Measurements from ENCODE around the gene RTN4R. TPM values are rescaled to one million over a fixed set of nuclear protein-coding genes. Genes with fewer than 3 reads are reported as not detected.
"Not testable (repeated sequence)": the region's sequence is repeated elsewhere in the genome, so short reads cannot be mapped to it uniquely, and the experiment has no call there.

The RTN4R gene
- total RNA-seq, 1 experiment from 2014 or later, result 9.6 TPM

GRCh38 chr22:20272700-20273099 is 4.6 kb upstream of the RTN4R start:
- intact Hi-C loops (cut with micrococcal nuclease; ENCODE audit: unreplicated experiment), result no loop called here
- no TSS peak for BruUV-seq (replicated peaks)
- no peaks in the 10 kb centered on the region for H3K36me3 ChIP-seq (ENCODE audit: insufficient read depth, low read length, poor library complexity, severe bottlenecking)
- H3K4me3 ChIP-seq (ENCODE audit: low read depth, low read length, poor library complexity, severe bottlenecking), result no peak overlapping the region
- POLR2A ChIA-PET (ENCODE audit: low non-redundant PET), result no interaction called here
- DNase-seq (ENCODE audit: low spot score), result no peak
- CTCF ChIA-PET, result no interaction called here
- no peaks in the 10 kb centered on the region for H3K27me3 ChIP-seq (replicated peaks; ENCODE audit: insufficient read depth, low read depth, low read length, poor library complexity)
- H3K4me1 ChIP-seq (ENCODE audit: insufficient read depth, low read length, poor library complexity, severe bottlenecking), result no peaks in the 10 kb centered on the region
- no peaks in the 10 kb centered on the region for H3K9me3 ChIP-seq (ENCODE audit: low read depth, low read length, poor library complexity, severe bottlenecking)
- H3K27ac ChIP-seq (ENCODE audit: low read depth, low read length, poor library complexity, severe bottlenecking), result no peak overlapping the region
- TF ChIP-seq EZH2 (IDR thresholded peaks at IDR 0.05; ENCODE audit: borderline replicate concordance, low read depth, low read length, poor library complexity, severe bottlenecking) (no peak), CTCF (conservative IDR thresholded peaks at IDR 0.05; ENCODE audit: low read depth, low read length) (no peak)

DNA sequence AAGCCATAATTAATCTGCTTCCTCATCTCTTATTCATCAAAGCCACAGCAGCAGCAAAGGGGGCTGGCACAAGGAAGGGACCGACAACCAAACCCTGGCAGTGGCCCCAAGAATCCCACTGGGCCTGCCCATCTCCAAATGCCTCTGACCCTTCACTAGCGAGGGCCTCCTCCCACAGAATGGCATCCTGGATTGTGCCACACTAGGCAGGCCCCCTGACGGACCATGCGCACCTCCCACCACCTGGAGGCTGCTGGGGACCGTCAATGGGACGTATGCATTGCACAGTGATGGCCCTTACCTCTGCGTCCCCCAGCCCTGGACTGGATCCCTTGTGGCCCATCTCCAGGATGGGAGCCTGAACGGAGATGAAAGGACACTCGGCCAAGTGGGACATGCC is 4.1 kb upstream of the RTN4R start:
- POLR2A ChIA-PET (ENCODE audit: low non-redundant PET), result no interaction called here
- Histone ChIP-seq H3K27me3 (replicated peaks; ENCODE audit: insufficient read depth, low read depth, low read length, poor library complexity) (no peaks in the 10 kb centered on the region), H3K4me3 (ENCODE audit: low read depth, low read length, poor library complexity, severe bottlenecking) (no peak overlapping the region), H3K36me3 (ENCODE audit: insufficient read depth, low read length, poor library complexity, severe bottlenecking) (no peaks in the 10 kb centered on the region), H3K4me1 (ENCODE audit: insufficient read depth, low read length, poor library complexity, severe bottlenecking) (peaks cover 4% of the 10 kb centered on the region), H3K27ac (ENCODE audit: low read depth, low read length, poor library complexity, severe bottlenecking) (no peak overlapping the region), H3K9me3 (ENCODE audit: low read depth, low read length, poor library complexity, severe bottlenecking) (no peaks in the 10 kb centered on the region)
- CTCF ChIA-PET, result no interaction called here
- intact Hi-C loops (cut with micrococcal nuclease; ENCODE audit: unreplicated experiment), result no loop called here
- DNase-seq (ENCODE audit: low spot score), result no peak
- no TSS peak for BruUV-seq (replicated peaks)
- no peak for TF ChIP-seq EZH2 (IDR thresholded peaks at IDR 0.05; ENCODE audit: borderline replicate concordance, low read depth, low read length, poor library complexity, severe bottlenecking)
- no peak for TF ChIP-seq CTCF (conservative IDR thresholded peaks at IDR 0.05; ENCODE audit: low read depth, low read length)

DNA sequence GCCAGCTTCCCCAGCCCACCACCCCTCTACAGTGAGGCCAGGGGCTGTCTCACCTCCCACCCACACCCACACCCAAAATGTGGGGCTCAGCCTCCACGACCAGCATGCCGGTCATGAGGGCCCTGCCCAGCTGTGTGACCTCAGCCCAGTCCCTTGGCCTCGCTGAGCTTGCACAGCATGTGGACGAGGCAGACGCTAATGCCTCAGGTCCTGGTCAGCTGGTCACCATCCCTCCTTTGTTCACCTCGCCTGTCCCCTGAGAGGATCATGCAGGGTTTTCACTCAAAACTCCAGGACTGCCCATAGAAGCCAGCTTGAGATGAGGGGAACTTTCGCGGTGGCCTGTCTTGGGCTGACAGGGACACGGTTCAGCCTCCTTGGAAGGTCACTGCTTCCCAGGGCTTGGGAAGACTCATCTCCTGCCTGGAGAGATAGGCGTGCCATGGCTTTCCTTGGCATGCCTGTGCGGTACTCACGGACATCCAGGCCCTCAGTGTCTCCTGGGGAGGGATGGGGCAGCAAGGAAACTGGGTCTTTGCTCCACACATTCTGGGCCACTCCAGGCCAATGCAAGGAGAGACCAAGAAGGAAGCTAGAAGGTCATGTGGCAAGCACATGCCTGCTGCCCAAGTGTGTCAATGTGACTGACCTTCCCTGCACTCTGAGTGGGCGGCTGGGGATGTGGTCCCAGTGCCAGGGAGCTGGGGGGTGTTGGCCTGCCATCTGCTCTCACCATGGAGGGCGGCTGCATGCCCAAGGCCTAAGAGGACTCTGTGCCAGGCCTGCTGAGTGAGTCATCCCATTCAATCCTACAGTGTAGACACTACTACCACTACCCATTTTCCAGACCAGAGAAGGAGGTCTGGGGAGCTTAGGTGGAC is 3.2 kb upstream of the RTN4R start:
- CTCF ChIA-PET, result no interaction called here
- POLR2A ChIA-PET (ENCODE audit: low non-redundant PET), result no interaction called here
- H3K27ac ChIP-seq (ENCODE audit: low read depth, low read length, poor library complexity, severe bottlenecking), result no peak overlapping the region

GRCh38 chr22:20270190-20271113 is 2.3 kb upstream of the RTN4R start:
- H3K9me3 ChIP-seq (ENCODE audit: low read depth, low read length, poor library complexity, severe bottlenecking); H3K27me3 ChIP-seq (replicated peaks; ENCODE audit: insufficient read depth, low read depth, low read length, poor library complexity); DNase-seq (ENCODE audit: low spot score); H3K27ac ChIP-seq (ENCODE audit: low read depth, low read length, poor library complexity, severe bottlenecking); H3K36me3 ChIP-seq (ENCODE audit: insufficient read depth, low read length, poor library complexity, severe bottlenecking); BruUV-seq (replicated peaks); intact Hi-C loops (cut with micrococcal nuclease; ENCODE audit: unreplicated experiment); H3K4me3 ChIP-seq (ENCODE audit: low read depth, low read length, poor library complexity, severe bottlenecking); H3K4me1 ChIP-seq (ENCODE audit: insufficient read depth, low read length, poor library complexity, severe bottlenecking); CTCF ChIA-PET; POLR2A ChIA-PET (ENCODE audit: low non-redundant PET): not testable (repeated sequence)

More for the DNA sequence above, 3.2 kb upstream of the RTN4R start:
- no peak overlapping the region for H3K4me3 ChIP-seq (ENCODE audit: low read depth, low read length, poor library complexity, severe bottlenecking)
- H3K27me3 ChIP-seq (replicated peaks; ENCODE audit: insufficient read depth, low read depth, low read length, poor library complexity), result no peaks in the 10 kb centered on the region
- H3K36me3 ChIP-seq (ENCODE audit: insufficient read depth, low read length, poor library complexity, severe bottlenecking), result no peaks in the 10 kb centered on the region
- no peak for DNase-seq (ENCODE audit: low spot score)
- intact Hi-C loops (cut with micrococcal nuclease; ENCODE audit: unreplicated experiment), result no loop called here
- no peaks in the 10 kb centered on the region for H3K9me3 ChIP-seq (ENCODE audit: low read depth, low read length, poor library complexity, severe bottlenecking)
- H3K4me1 ChIP-seq (ENCODE audit: insufficient read depth, low read length, poor library complexity, severe bottlenecking), result peaks cover 8% of the 10 kb centered on the region
- no peak for TF ChIP-seq CTCF (conservative IDR thresholded peaks at IDR 0.05; ENCODE audit: low read depth, low read length)
- TF ChIP-seq EZH2 (IDR thresholded peaks at IDR 0.05; ENCODE audit: borderline replicate concordance, low read depth, low read length, poor library complexity, severe bottlenecking), result no peak
- BruUV-seq (replicated peaks), result no TSS peak

- H3K4me1 ChIP-seq (ENCODE audit: insufficient read depth, low read length, poor library complexity, severe bottlenecking); DNase-seq (ENCODE audit: low spot score); H3K9me3 ChIP-seq (ENCODE audit: low read depth, low read length, poor library complexity, severe bottlenecking); BruUV-seq (replicated peaks); H3K36me3 ChIP-seq (ENCODE audit: insufficient read depth, low read length, poor library complexity, severe bottlenecking); H3K27ac ChIP-seq (ENCODE audit: low read depth, low read length, poor library complexity, severe bottlenecking); POLR2A ChIA-PET (ENCODE audit: low non-redundant PET); intact Hi-C loops (cut with micrococcal nuclease; ENCODE audit: unreplicated experiment); H3K27me3 ChIP-seq (replicated peaks; ENCODE audit: insufficient read depth, low read depth, low read length, poor library complexity); H3K4me3 ChIP-seq (ENCODE audit: low read depth, low read length, poor library complexity, severe bottlenecking); CTCF ChIA-PET: not testable (repeated sequence)
Measured at GRCh38 chr22:20269673-20270072, 1.6 kb upstream of the RTN4R start.

Measured in A673 (cell line).